ENCODE measurements around the gene CDC42BPA.
"Not testable (repeated sequence)": the region's sequence is repeated elsewhere in the genome, so short reads cannot be mapped to it uniquely, and the experiment has no call there.

CDC42BPA gene

GRCh38 chr1:227356620-227357146, 38.4 kb upstream of the CDC42BPA start:
- no peaks in the 10 kb centered on the region for H3K36me3 ChIP-seq
- H3K9ac ChIP-seq, result no peak overlapping the region
- TF ChIP-seq Cebpa-rat (IDR thresholded peaks at IDR 0.05), result no peak
- H3K9me3 ChIP-seq, result 0 out of 2 replicates have a peak, but pooled peaks cover 4% of the 10 kb centered on the region
- no peaks in the 10 kb centered on the region for H3K27me3 ChIP-seq
- no peak overlapping the region for H3K4me3 ChIP-seq
- no peak overlapping the region for H3K4me2 ChIP-seq
- H4K20me1 ChIP-seq, result no peaks in the 10 kb centered on the region
- H3K4me1 ChIP-seq, result peaks cover 4% of the 10 kb centered on the region; the same call in 1 of the 2 replicates
- no peak overlapping the region for H3K27ac ChIP-seq

DNA sequence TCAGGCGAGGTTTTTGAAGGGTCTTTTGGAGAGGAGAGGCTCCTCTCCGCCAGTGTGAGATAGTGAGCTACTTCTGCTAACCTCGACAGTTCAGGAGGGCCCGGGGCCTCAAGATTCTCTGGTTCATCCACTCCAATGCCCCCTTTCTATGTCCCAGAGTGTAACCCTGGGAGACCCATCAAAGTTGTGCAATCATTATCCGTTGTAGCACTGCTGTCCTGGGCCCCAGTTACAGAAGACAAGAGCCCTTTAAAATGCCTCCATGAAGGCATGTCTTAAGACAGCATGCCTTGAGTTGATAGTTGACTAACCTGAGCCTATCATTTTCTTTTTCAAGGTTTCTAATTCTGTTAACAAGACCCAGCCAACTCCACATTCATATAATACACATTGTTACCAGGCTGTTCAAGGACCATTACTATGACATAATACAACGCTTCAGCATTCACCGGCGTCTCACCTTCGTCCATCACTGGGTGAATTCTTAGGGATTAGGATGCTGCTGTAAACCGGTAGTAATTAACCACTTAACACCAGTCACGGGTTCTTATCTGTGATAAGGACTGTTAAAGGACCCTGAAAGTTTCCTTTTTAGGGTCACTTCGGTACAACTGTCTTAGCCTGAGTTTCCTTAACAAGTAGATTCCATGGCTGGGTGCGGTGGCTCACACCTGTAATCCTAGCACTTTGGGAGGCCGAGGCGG, 37.4 kb upstream of the CDC42BPA start:
- no peak overlapping the region for H3K9ac ChIP-seq
- 0 out of 2 replicates have a peak, but pooled peaks cover 4% of the 10 kb centered on the region for H3K9me3 ChIP-seq
- H3K27ac ChIP-seq, result no peak overlapping the region
- peaks cover 4% of the 10 kb centered on the region; the same call in 1 of the 2 replicates for H3K4me1 ChIP-seq
- no peak overlapping the region for H3K4me3 ChIP-seq
- no peaks in the 10 kb centered on the region for H3K36me3 ChIP-seq
- no peaks in the 10 kb centered on the region for H4K20me1 ChIP-seq
- H3K27me3 ChIP-seq, result no peaks in the 10 kb centered on the region
- no peak overlapping the region for H3K4me2 ChIP-seq
- TF ChIP-seq Cebpa-rat (IDR thresholded peaks at IDR 0.05), result no peak

GRCh38 chr1:227353186-227353585, 34.9 kb upstream of the CDC42BPA start:
- Histone ChIP-seq H3K27me3 (no peaks in the 10 kb centered on the region), H3K4me2 (no peak overlapping the region), H4K20me1 (no peaks in the 10 kb centered on the region), H3K9ac (no peak overlapping the region), H3K9me3 (0 out of 2 replicates have a peak, but pooled peaks cover 4% of the 10 kb centered on the region), H3K36me3 (no peaks in the 10 kb centered on the region), H3K4me1 (peaks cover 4% of the 10 kb centered on the region; the same call in 1 of the 2 replicates), H3K27ac (no peak overlapping the region), H3K4me3 (no peak overlapping the region)
- TF ChIP-seq Cebpa-rat (IDR thresholded peaks at IDR 0.05), result no peak

GRCh38 chr1:227352164-227352563, 33.9 kb upstream of the CDC42BPA start:
- not testable (repeated sequence) for H3K4me1 ChIP-seq, H3K27me3 ChIP-seq, H4K20me1 ChIP-seq, H3K4me2 ChIP-seq, H3K27ac ChIP-seq, H3K9me3 ChIP-seq, H3K4me3 ChIP-seq, H3K9ac ChIP-seq, H3K36me3 ChIP-seq

GRCh38 chr1:227351443-227351842, 33.2 kb upstream of the CDC42BPA start:
- no peak overlapping the region for H3K4me2 ChIP-seq
- H3K27ac ChIP-seq, result no peak overlapping the region
- no peaks in the 10 kb centered on the region for H4K20me1 ChIP-seq
- H3K4me3 ChIP-seq, result no peak overlapping the region
- no peaks in the 10 kb centered on the region for H3K4me1 ChIP-seq
- TF ChIP-seq Cebpa-rat (IDR thresholded peaks at IDR 0.05), result no peak
- H3K27me3 ChIP-seq, result no peaks in the 10 kb centered on the region
- H3K36me3 ChIP-seq, result no peaks in the 10 kb centered on the region
- no peak overlapping the region for H3K9ac ChIP-seq
- 0 out of 2 replicates have a peak, but pooled peaks cover 4% of the 10 kb centered on the region for H3K9me3 ChIP-seq

DNA sequence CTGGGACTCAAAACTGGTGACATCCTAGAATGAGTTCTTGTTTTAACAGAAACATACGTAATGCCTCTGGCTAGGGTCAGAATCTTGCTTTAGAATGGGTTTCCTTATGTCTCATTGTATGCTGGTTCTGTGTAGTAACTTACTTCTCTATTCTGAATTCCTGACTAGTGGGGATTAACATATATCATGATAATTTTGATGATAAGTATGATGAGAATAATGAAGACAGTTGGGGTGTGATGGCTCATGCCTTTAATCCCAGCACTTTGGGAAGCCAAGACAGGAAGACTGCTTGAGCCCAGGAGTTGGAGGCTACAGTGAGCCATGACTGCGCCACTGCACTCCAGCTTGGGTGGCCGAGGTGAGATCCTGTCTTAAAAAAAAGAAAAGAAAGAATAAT, 31.7 kb upstream of the CDC42BPA start:
- TF ChIP-seq Cebpa-rat (IDR thresholded peaks at IDR 0.05), result no peak
- H3K4me3 ChIP-seq, result no peak overlapping the region
- no peak overlapping the region for H3K27ac ChIP-seq
- no peak overlapping the region for H3K9ac ChIP-seq
- no peaks in the 10 kb centered on the region for H3K4me1 ChIP-seq
- no peaks in the 10 kb centered on the region for H4K20me1 ChIP-seq
- H3K9me3 ChIP-seq, result 0 out of 2 replicates have a peak, but pooled peaks cover 4% of the 10 kb centered on the region
- H3K27me3 ChIP-seq, result no peaks in the 10 kb centered on the region
- H3K4me2 ChIP-seq, result no peak overlapping the region
- no peaks in the 10 kb centered on the region for H3K36me3 ChIP-seq

GRCh38 chr1:227343727-227344551, 25.6 kb upstream of the CDC42BPA start:
- Histone ChIP-seq H3K27me3 (no peaks in the 10 kb centered on the region), H3K4me2 (no peak overlapping the region), H3K9me3 (peaks cover 13% of the 10 kb centered on the region; the same call in 1 of the 2 replicates), H4K20me1 (no peaks in the 10 kb centered on the region), H3K36me3 (no peaks in the 10 kb centered on the region), H3K4me3 (no peak overlapping the region), H3K27ac (no peak overlapping the region), H3K9ac (no peak overlapping the region), H3K4me1 (no peaks in the 10 kb centered on the region)
- no peak for TF ChIP-seq Cebpa-rat (IDR thresholded peaks at IDR 0.05)

DNA sequence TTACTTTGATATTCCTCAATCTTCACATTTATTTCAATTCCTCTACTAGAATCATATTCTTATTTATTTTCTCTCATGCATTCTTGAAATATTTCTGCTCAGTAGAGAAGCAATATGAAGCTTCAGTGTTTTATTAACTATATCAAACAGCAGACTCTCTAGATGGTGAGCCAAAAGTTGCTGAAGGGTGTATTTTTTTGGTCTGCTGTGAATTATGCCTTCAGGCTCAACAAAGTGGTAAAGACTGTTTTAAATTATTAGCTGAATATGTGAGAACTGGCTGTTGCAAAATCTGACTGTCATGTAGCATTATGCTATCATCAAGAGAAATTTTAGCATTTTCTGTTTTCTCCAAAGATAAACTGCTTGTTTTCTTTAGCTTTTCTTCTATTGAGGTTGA, 24.9 kb upstream of the CDC42BPA start:
- H3K27ac ChIP-seq, result no peak overlapping the region
- no peak overlapping the region for H3K4me3 ChIP-seq
- no peak overlapping the region for H3K4me2 ChIP-seq
- no peaks in the 10 kb centered on the region for H3K36me3 ChIP-seq
- peaks cover 13% of the 10 kb centered on the region; the same call in 1 of the 2 replicates for H3K9me3 ChIP-seq
- H3K4me1 ChIP-seq, result no peaks in the 10 kb centered on the region
- H3K27me3 ChIP-seq, result no peaks in the 10 kb centered on the region
- no peak overlapping the region for H3K9ac ChIP-seq
- no peak for TF ChIP-seq Cebpa-rat (IDR thresholded peaks at IDR 0.05)
- H4K20me1 ChIP-seq, result no peaks in the 10 kb centered on the region

- H3K27ac ChIP-seq, result no peak overlapping the region
- H3K4me3 ChIP-seq, result no peak overlapping the region
- no peaks in the 10 kb centered on the region for H4K20me1 ChIP-seq
- H3K4me2 ChIP-seq, result no peak overlapping the region
- no peaks in the 10 kb centered on the region for H3K27me3 ChIP-seq
- H3K36me3 ChIP-seq, result no peaks in the 10 kb centered on the region
- no peak overlapping the region for H3K9ac ChIP-seq
- no peaks in the 10 kb centered on the region for H3K4me1 ChIP-seq
- no peak for TF ChIP-seq Cebpa-rat (IDR thresholded peaks at IDR 0.05)
- H3K9me3 ChIP-seq, result peaks cover 13% of the 10 kb centered on the region; the same call in 1 of the 2 replicates
These were observed 24.0 kb upstream of the CDC42BPA start for GRCh38 chr1:227342075-227342829.

- not testable (repeated sequence) for H3K27me3 ChIP-seq, H3K4me2 ChIP-seq, H3K27ac ChIP-seq, H3K9ac ChIP-seq, H3K4me3 ChIP-seq, H3K4me1 ChIP-seq, H3K36me3 ChIP-seq, H4K20me1 ChIP-seq
- peaks cover 25% of the 10 kb centered on the region for H3K9me3 ChIP-seq
These were observed 17.8 kb upstream of the CDC42BPA start for GRCh38 chr1:227336136-227336535.

All from BLaER1 (cell line).